ENCODE data around the gene SUFU. TPM values are rescaled to one million over a fixed set of nuclear protein-coding genes. Genes with fewer than 3 reads are reported as not detected.

SUFU gene
- total RNA-seq, 1 experiment from 2014 or later = 6.3 TPM

DNA sequence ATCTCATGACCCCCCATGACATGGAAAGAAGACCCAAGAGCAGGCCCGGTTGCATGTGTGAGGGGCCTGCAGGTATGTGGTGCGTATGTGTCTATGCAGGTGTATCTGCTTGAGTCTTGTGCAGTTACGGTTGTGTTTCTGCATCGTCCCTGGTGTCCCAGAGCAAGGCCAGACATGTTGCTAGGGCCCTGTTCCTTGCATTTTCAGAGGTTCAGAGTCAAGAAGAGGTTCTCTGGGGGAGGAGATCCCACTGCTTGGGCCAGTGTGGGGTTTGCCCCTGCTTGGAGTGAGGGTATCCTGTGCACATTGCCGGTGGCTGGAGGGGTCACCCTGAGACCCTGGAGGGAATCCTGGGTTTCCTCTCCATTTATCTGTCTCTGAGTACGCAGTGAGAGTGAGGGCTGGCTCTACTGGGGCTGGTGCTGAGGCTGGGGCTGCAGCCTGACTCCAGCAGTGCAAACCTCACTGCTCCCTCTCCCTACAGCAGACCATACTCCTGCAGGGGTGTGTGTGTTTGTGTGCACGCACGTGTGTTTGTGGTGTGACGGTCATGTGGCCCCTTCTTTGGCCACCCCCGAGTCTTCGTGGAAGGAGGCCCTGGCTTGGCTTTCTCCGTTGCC, 144.6 kb downstream of the SUFU start:
- BruUV-seq (replicated peaks) = no TSS peak
- peaks cover 31% of the 10 kb centered on the region for H3K36me3 Mint-ChIP-seq (ENCODE audit: insufficient read depth, unreplicated experiment)
- ChIA-PET POLR2A (no interaction called here), CTCF (no interaction called here)
- peak overlapping the region; percentile 39 for H3K27ac Mint-ChIP-seq (ENCODE audit: low read depth, unreplicated experiment)
- DNase-seq (ENCODE audit: unreplicated experiment) = no peak
- intact Hi-C loops (cut with micrococcal nuclease) = no loop called here
- H3K9me3 Mint-ChIP-seq (ENCODE audit: unreplicated experiment) = no peaks in the 10 kb centered on the region
- peaks cover 21% of the 10 kb centered on the region for H3K4me1 Mint-ChIP-seq (ENCODE audit: insufficient read depth, unreplicated experiment)
- H3K27me3 Mint-ChIP-seq (ENCODE audit: insufficient read depth, unreplicated experiment) = no peaks in the 10 kb centered on the region
- H3K4me3 Mint-ChIP-seq (ENCODE audit: unreplicated experiment) = peak overlapping the region; percentile 90
- TF ChIP-seq CTCF (IDR thresholded peaks at IDR 0.05; ENCODE audit: unreplicated experiment) = no peak

DNA sequence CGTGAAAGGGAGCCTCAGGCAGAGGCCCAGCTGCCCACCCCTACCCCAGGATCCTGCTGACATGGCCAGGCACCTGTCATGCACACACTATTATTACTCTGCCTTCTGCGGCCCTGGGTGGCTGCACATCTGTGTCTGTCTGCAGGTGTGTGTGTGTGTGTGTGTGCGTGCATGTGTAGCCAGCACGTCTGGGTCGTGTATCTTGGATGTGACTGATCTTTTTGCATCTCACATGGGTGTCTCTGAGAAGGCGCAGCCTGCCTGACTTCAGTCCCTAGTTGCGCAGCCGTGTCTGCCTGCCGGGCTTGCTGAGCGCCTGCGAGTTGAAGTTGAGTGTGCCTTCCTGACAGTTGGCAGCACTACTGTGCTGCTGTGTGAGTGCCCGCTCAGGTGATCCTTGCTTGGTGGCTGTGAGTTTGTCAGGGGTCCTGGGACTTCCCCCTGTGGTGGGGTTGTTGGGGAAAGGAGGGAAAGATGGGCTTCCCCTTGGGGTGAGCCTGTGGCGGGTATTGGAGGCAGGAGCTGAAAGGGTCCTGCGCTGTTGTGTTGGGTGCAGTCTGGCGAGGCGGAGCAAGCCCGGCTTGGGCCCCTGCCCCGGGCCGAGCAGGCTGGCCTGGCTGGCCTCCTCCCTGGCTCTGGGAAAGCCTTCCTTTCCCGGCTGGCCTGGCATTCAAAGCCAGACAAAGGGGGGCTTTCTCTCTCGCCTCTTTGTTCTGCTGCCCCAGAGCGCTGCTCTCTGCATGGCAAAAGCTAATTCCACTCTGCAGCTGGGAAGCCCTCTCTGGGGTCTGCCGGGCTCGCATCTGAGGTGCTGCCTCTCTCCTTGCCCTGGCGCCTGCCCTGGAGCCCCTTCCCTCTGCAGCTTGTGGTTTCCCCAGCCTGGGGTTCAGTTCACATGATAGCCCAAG, 145.4 kb downstream of the SUFU start:
- H3K4me3 Mint-ChIP-seq (ENCODE audit: unreplicated experiment) = peak overlapping the region; percentile 90

DNA sequence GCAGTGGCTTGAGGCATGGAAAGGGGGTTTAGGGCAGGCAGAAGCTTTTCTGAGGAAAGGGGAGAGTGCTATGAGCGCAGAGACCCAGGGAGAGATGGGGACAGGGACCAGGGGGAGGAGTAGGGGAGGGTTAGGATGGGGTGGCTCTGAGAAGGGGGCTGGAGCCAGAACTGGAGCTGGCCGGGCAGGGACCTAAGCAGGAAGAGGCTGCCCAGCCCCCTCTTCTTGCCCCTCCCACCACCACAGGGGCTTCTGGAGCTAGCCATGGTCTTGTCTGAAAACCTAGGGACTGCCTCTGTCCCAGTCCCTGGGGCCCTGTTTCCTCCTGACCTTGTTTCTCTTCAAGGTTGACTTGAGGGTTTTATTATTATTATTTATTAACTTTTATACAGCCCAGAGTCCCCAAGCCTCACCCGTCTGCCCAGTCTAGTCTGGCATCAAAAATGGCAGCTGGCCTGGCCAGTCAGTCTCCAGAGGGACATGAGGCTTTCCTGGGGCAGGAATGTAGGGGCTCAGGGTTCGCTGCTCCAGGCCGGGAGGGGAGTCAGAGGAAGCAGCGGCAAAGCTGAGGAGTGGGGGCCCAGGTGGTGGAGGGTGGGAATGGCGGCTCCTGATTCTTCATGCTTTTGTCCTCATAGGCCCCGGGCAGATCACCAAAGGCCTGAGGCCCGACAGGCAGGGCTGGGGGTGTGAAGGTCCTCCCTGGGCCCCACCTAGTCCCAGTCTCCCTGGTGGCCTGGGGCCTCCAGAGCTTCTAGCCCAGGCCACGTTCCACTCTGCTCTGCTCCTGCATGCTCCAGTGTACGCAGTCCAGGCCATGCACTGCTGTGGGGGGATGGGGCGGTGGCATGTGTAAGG, 146.3 kb downstream of the SUFU start:
- Mint-ChIP-seq H3K27me3 (ENCODE audit: insufficient read depth, unreplicated experiment) (no peaks in the 10 kb centered on the region), H3K36me3 (ENCODE audit: insufficient read depth, unreplicated experiment) (peaks cover 39% of the 10 kb centered on the region), H3K27ac (ENCODE audit: low read depth, unreplicated experiment) (no peak overlapping the region), H3K4me1 (ENCODE audit: insufficient read depth, unreplicated experiment) (peaks cover 29% of the 10 kb centered on the region), H3K9me3 (ENCODE audit: unreplicated experiment) (no peaks in the 10 kb centered on the region), H3K4me3 (ENCODE audit: unreplicated experiment) (no peak overlapping the region)
- intact Hi-C loops (cut with micrococcal nuclease) = no loop called here
- no TSS peak for BruUV-seq (replicated peaks)
- ChIA-PET POLR2A (interaction anchor here (0.5 kb wide), 1 partner anchor 1583 kb away, joined by 3 read pairs; no protein-coding TSS in a partner anchor), CTCF (interaction anchor here (0.6 to 0.9 kb wide), 2 partner anchors 14 to 103 kb away, joined by 3 to 6 read pairs; no protein-coding TSS in a partner anchor)
- TF ChIP-seq CTCF (IDR thresholded peaks at IDR 0.05; ENCODE audit: unreplicated experiment) = no peak
- DNase-seq (ENCODE audit: unreplicated experiment) = no peak

More for the DNA sequence above, 145.4 kb downstream of the SUFU start:
- BruUV-seq (replicated peaks) = no TSS peak
- Mint-ChIP-seq H3K27ac (ENCODE audit: low read depth, unreplicated experiment) (no peak overlapping the region), H3K27me3 (ENCODE audit: insufficient read depth, unreplicated experiment) (no peaks in the 10 kb centered on the region), H3K36me3 (ENCODE audit: insufficient read depth, unreplicated experiment) (peaks cover 34% of the 10 kb centered on the region), H3K9me3 (ENCODE audit: unreplicated experiment) (no peaks in the 10 kb centered on the region), H3K4me1 (ENCODE audit: insufficient read depth, unreplicated experiment) (peaks cover 23% of the 10 kb centered on the region)
- no peak for TF ChIP-seq CTCF (IDR thresholded peaks at IDR 0.05; ENCODE audit: unreplicated experiment)
- intact Hi-C loops (cut with micrococcal nuclease) = no loop called here
- ChIA-PET POLR2A (no interaction called here), CTCF (no interaction called here)
- DNase-seq (ENCODE audit: unreplicated experiment) = no peak
